Stimulated activated naive CD4-positive, alpha-beta T cell (primary cell): Measurements from ENCODE around the gene ST3GAL4.

ENCODE experiments used
- DNase-seq, 6 experiments: peaks; one replicate each; lab custom pipeline; 2025; lab: John Stamatoyannopoulos, UW

ST3GAL4 gene

GRCh38 chr11:126329644-126330211, 25.8 kb upstream of the ST3GAL4 start:
- DNase-seq = no peak

GRCh38 chr11:126331286-126331685, 24.2 kb upstream of the ST3GAL4 start:
- DNase-seq = no peak

DNA sequence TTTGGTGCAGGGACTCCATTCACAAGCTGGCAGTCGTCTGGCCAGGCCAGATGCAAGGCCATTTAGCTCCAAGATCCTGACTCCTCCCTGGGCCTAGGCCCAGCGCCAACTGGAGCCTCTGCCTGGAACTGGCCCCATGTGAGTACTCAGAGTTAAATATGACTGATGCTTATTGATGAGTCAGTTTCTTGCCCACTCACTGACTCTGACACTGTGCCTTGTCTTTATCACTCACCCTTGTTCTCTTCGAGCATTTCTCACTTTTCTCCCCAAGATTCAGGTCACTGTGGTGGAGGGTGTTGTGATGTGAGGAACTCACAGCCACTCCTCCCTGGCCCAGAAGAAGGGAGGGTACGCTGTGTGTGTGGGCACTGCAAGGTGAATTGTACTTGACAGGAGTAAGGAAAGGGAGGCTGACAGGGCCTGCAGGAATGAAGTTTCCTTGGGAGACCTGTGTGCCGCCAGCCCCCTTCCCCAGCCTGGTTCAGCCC, 23.2 kb upstream of the ST3GAL4 start:
- DNase-seq = no peak

- DNase-seq = no peak
These were observed 22.3 kb upstream of the ST3GAL4 start for GRCh38 chr11:126333142-126333541.

DNA sequence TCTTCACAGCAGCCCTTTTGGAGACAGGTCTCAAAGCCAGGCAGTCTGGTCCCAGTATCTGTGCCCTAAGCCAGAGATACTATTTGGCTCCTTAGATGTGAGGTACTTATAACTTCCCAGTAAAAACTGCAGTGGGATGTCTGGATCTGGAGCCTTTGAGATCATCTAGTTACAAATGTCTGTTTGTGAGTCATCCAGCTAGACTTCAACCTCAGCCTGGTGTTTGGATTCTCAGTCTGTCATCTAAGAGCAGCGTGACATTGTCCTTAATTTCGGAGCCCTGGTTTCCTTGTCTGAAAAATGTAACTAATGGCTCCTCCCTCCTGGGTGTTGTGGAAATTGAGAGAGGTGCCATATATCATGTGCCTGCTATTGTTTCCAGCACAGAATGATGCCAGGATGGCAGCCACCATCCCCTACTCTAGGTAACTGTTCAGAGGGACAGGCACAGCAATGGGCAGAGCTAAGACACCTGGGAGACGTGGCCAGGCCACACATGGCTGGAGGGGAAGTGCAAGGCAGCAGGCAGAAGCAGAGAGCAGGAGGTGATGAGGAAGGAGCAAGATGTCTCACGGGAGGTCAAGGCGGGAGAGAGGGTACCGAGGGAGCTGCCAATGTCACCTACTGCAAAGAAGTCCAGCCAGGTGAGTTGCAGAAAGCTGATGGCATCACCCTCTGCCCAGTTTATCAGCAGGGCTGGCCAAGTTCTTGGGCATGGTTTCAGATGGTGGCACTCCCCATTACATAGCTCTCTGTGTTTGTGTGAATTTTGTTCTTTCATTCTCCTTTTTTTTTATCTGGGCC, 20.6 kb upstream of the ST3GAL4 start:
- DNase-seq = no peak

DNA sequence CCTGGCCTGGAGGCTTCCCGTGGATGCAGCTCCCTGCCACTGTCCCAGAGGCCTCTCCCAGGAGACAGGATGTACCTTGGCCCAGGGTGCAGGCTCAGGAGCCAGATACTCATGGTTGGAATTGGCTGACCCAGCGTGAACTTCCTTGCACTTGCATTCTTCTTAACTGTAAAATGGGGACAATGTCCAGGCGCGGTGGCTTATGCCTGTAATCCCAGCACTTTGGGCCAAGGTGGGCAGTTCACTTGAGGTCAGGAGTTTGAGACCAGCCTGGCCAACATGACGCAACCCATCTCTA, 20.1 kb upstream of the ST3GAL4 start:
- no peak for DNase-seq

GRCh38 chr11:126336138-126336541, 19.3 kb upstream of the ST3GAL4 start:
- DNase-seq = no peak

DNA sequence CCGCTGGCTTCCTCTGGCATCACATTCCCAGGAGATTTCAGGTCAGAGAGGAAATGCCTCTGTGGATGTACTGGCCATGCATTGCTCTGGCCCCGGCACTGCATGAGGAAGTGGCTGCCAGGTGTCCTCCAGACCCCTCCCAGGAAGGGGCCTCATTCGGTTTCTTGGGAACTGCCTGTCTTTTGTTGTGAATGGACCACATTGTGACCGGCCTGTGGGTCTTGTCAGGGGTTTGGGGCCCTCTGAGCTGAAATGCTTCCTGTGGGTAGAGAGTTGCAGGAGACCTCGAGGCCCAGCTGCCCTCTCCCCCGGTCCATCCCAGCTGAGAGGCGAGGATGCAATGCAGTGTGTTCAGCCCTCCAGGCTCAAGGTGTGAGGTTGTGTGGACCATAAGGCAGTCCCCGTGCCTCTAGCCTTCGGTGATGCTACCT, 18.8 kb upstream of the ST3GAL4 start:
- no peak for DNase-seq

DNA sequence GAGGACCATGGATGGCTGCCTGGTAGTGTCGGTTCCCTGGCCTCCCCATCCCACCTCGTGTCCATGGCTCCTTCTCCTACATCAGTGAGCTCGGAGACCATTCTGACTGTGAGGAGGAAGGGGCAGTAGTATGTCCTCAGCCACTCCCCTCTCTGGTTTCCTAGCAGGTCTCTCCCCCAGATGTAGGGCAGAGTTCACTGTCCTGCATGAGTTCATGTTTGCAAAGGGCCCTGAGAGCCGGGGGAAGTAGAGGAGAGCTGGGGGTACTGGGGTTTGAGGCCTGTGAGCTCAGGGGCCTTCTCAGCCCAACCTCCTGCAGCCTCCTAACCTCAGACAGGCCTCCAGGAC, 18.4 kb upstream of the ST3GAL4 start:
- DNase-seq = no peak

DNA sequence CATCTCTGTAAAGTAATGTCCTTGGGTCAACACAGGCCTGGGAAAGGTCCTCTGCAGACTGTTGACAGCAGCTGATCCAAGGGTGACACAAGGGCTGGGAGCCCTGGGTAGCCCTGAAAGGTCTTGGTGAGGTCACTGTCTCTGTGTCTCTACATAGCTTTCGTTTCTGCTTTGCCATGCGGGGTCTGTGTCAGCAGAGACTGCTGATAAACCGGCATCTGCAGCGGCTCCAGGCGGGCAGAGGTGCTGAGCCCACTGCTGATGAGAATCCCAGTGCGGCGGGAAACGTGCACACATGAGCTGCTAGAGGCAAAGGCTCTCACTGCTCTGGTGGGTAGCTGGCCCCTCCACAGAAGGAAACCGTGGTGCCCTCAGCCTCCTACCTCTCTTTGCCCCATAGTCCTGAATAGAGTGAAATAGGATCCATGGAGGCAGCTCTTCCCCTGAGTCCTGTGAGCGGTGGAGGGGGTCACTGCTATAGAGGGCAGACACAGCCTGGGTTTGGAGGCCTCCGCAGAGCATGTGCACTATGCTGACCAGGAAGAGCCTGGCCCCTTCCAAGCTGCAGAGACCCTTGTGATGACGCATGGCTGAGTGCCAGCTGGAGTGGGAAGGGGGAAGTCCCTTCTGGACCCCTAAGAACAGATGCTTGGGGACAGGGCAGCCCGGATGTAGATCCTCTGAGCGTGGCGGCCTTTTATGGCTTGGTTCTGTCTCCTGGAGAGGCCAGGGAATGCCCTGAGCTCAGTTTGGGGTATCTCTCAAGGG, 17.8 kb upstream of the ST3GAL4 start:
- DNase-seq = no peak

DNA sequence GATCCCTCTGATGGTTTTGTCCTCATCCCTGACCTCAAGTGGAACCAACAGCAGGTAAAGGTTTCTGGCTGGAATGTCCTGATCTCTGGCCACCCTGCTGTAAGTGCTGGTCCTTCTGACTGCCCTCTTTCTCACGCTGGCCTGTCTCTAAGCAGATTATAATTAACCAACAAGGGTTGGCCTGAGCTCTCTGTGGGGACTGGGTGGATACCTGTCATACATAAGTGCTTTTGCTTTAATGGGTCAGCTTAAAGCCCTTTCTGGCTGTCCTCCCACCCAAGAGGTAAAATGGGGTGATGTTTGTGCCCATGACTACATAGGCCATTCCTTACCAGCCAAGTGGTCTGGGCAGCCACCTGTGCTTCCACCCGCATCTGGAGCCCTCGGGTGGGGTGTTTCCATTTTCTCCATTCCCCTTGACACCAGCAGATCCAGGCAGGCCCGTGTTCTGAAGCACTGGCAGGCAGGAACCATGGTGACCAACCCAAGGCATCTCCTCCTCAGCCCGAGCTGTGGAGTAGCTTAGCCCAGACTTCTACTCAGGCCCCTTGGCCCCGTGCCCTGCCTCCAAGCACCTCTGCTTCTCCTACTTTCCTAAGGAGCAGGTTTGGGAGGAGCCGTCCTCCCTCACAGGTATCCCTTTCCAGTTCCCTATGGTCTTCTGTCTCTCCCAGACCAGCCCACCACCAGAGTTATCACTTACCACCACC, 17.0 kb upstream of the ST3GAL4 start:
- no peak for DNase-seq

DNA sequence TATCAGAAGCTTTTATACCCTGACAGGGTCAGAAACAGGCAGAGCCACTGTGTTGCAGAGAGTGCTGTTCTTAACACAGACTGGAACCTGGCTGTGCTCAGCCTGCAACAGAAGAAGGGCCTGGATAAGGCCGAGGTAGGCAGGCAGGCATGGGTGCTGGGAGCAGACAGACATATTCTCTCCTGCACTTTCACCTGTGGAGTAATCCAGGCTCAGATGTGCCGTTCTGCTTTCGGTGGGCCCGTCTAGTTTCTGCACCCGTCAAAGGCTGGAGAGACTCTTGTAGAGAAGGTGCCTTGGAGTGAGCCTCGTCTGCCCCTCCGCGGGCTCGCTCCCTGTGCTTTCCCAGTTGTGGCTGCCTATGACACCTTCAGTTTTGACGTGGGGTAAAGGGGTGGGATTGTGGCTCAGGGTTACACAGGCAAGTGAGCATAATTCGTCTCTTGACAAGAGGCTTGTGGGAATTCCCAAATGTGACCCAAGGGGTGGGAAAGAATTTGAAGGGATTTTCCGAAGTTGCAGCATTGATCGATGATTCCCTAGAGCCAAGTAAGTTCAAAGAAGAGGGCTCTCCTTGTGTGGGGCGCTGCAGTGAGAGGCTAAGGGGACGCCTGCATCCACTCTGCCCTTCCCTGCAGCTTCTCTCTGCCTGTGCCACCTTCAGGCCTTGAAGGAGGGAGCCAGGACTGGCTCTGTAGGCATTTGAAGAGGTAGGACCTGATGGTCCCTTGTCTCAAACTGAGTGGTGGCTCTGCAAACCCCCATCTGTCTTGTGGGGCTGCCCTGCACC, 16.2 kb upstream of the ST3GAL4 start:
- no peak for DNase-seq

GRCh38 chr11:126339863-126340434, 15.5 kb upstream of the ST3GAL4 start:
- no peak for DNase-seq

DNA sequence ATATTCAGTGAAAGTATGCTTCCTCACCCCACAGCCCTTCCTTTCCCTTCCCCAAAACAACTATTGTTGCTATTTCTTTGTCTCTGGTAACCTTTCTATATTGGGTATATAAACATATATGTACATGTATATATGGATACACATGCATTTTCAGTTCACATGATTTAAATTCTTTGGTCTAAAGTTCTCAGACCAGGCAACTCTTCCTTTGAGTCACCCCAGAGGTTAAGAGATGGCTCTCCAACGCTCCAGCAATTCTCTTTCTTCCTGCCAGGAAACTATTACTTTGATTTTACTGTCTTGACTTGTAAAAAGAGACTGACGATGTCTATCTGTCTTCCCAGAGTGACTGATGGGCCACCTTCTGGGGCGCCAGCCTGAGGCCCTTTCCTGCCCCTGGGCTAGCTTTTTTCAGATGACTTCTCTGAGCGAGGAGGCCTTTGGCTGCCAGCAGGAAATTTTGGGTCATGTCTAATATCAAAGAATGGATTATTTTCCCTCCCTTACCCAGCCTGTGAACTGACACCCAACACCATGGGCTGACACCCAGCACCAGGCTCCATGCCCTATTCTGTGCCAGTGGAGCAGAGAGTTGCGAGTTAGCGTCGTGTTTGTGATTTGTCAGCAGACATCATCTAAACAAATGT, 14.4 kb upstream of the ST3GAL4 start:
- no peak for DNase-seq

GRCh38 chr11:126341760-126342161, 13.7 kb upstream of the ST3GAL4 start:
- DNase-seq = no peak

DNA sequence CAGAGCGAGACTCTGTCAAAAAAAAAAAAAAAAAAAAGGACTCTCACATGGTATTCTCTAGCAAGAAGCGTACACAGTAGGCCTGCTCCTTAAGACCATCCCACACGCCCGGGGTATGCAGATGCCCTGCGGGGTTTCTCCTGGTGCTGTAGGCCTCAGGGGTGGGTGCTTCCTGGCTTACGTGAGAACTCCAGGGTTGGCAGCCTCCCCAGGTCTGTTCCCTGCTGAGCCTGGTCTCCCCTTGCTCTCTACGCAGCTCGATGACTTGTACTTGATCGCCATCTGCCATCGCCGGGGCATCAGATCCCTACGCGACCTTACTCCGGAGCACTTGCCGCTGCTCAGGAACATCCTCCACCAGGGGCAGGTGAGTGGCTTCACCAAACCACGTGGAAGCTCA, 12.4 kb upstream of the ST3GAL4 start:
- DNase-seq = no peak

- no peak for DNase-seq
These were observed 11.1 kb upstream of the ST3GAL4 start for GRCh38 chr11:126344141-126345080.

GRCh38 chr11:126345283-126345682, 10.2 kb upstream of the ST3GAL4 start:
- no peak for DNase-seq

DNA sequence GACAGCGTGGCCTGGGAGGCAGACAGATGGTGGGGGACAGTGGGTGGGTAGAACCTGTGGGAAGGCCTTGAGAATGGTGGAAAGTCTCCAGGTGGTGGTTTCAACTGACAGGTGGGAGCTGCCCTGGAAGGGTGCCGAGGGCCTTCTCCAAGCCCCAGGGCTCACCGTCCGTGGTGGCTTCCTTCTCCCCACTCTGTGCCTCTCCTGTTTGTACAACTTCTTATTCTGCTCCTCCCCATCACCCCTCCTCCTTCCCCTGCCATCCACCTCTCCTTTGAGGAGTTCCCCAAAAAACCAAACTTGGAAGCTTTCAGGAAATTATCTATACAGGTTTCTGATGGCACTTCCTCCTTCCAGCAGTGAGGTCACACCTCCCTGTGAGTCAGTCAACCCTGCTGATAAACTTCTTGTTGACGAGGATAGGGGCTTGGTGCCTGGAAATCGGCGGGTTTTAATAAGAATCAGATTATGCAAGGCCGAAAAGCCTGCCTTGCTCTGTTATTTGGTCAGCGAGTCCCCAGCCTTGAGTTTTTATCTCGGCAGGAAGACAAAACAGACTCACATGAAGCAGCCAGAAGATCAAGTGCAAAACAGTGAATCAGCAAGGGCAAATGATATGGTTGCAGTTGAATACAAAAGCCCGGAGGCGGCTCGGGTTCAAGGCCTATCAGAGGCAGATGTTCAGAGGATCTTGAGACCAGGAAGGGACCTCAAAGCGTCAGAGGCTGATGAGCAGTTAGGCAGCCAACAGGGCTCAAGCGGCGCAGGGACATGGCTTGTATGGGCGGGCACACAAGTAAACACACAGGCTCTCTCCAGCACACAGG, 9.5 kb upstream of the ST3GAL4 start:
- DNase-seq = no peak
